Stomach (tissue), 4 donors: ENCODE measurements around the gene BABAM2.

Source experiments
- CTCF ChIP-seq, 7 experiments: fragments of 450-650 bp in 4 of 7; fragments of 200-600 bp in 3 of 7; sonication (generic) in 3 of 7; IDR thresholded peaks; one replicate each; pipeline ENCODE4 v1.5.1; 2016 to 2019; ENCODE audit warnings: antibody characterized with exemption in 7 of 7, control low read depth in 2 of 7, mild to moderate bottlenecking in 1 of 7
- EP300 ChIP-seq: sonication (generic); formaldehyde crosslinking; IDR thresholded peaks from one replicate; pipeline ENCODE4 v1.6.1; 2017; ENCODE audit warnings: antibody characterized with exemption

- no peak for TF ChIP-seq EP300
- TF ChIP-seq CTCF (IDR thresholded peaks at IDR 0.05): no peak
Observed at GRCh38 chr2:28269019-28269784, 378.7 kb downstream of the BABAM2 start.
